Stimulated activated CD8-positive, alpha-beta memory T cell treated with anti-CD3 and anti-CD28 coated beads, Interleukin-7, amount 100 ng/mL, for 1 hour (primary cell): Measurements from ENCODE around the gene DMD.
"Not testable (repeated sequence)": the region's sequence is repeated elsewhere in the genome, so short reads cannot be mapped to it uniquely, and the experiment has no call there.

Experiments used
- DNase-seq, 2 donors: peaks; one replicate each; pipeline ENCODE4 v3.0.0-alpha.2; 2020; ENCODE audit warnings: low read depth in 2 of 2

DMD gene

GRCh38 chrX:31436424-31436823 lies 1774.9 kb downstream of the DMD start:
- DNase-seq, result no peak

GRCh38 chrX:31435592-31435991 lies 1775.8 kb downstream of the DMD start:
- no peak for DNase-seq

- DNase-seq, result no peak
Measured at GRCh38 chrX:31433856-31434255, 1777.5 kb downstream of the DMD start.

GRCh38 chrX:31429915-31430314 lies 1781.4 kb downstream of the DMD start:
- DNase-seq, result no peak

- no peak for DNase-seq
Measured at GRCh38 chrX:31423609-31424189, 1787.7 kb downstream of the DMD start.

GRCh38 chrX:31421441-31421840 lies 1789.9 kb downstream of the DMD start:
- DNase-seq, result no peak

GRCh38 chrX:31420711-31421151 lies 1790.6 kb downstream of the DMD start:
- DNase-seq, result no peak

GRCh38 chrX:31420302-31420701 lies 1791.0 kb downstream of the DMD start:
- no peak for DNase-seq

- DNase-seq, result no peak
Measured at GRCh38 chrX:31397119-31397518, 1814.2 kb downstream of the DMD start.

- DNase-seq, result no peak
Measured at GRCh38 chrX:31392513-31392912, 1818.8 kb downstream of the DMD start.

GRCh38 chrX:31388946-31389345 lies 1822.4 kb downstream of the DMD start:
- DNase-seq, result no peak

- DNase-seq, result no peak
Measured at GRCh38 chrX:31384471-31384870, 1826.9 kb downstream of the DMD start.

GRCh38 chrX:31383991-31384390 lies 1827.4 kb downstream of the DMD start:
- no peak for DNase-seq

- not testable (repeated sequence) for DNase-seq
Measured at GRCh38 chrX:31378973-31379372, 1832.4 kb downstream of the DMD start.

- DNase-seq, result not testable (repeated sequence)
Measured at GRCh38 chrX:31377821-31378220, 1833.5 kb downstream of the DMD start.

- DNase-seq, result no peak
Measured at GRCh38 chrX:31376408-31377022, 1834.8 kb downstream of the DMD start.

- DNase-seq, result no peak
Measured at GRCh38 chrX:31374786-31375185, 1836.6 kb downstream of the DMD start.

- DNase-seq, result no peak
Measured at GRCh38 chrX:31371956-31372355, 1839.4 kb downstream of the DMD start.

GRCh38 chrX:31367816-31368215 lies 1843.5 kb downstream of the DMD start:
- no peak for DNase-seq

- DNase-seq, result no peak
Measured at GRCh38 chrX:31366041-31366440, 1845.3 kb downstream of the DMD start.

GRCh38 chrX:31356275-31357212 lies 1854.8 kb downstream of the DMD start:
- no peak for DNase-seq

- no peak for DNase-seq
Measured at GRCh38 chrX:31355206-31355955, 1856.0 kb downstream of the DMD start.
